H1 (cell line): ENCODE results near the gene HIPK1. TPM values are rescaled to one million over a fixed set of nuclear protein-coding genes. Genes with fewer than 3 reads are reported as not detected.

Experiments used
- CBX5 ChIP-seq: fragments of 300-800, 300-1000 bp; sonication (generic); IDR thresholded peaks from 2 replicates; pipeline ENCODE4 v1.7.1; 2016; ENCODE audit warnings: antibody characterized with exemption, low read length, low read depth
- CBX8 ChIP-seq: fragments of 300-800, 300-1000 bp; sonication (generic); IDR thresholded peaks from 2 replicates; pipeline ENCODE4 v1.7.1; 2016; ENCODE audit warnings: low read depth, low read length, borderline replicate concordance
- HDAC6 ChIP-seq: IDR thresholded peaks from one replicate; pipeline ENCODE4 v1.7.1; 2012; ENCODE audit warnings: low read depth, mild to moderate bottlenecking, inconsistent platforms, low read length, moderate library complexity
- YY1 ChIP-seq: IDR thresholded peaks from 2 replicates; pipeline ENCODE4 v1.6.1; 2011; ENCODE audit warnings: low read depth, mild to moderate bottlenecking, low read length
- polyA plus RNA-seq, 7 experiments: library from polyadenylated mRNA; depleted of rRNA in 3 of 7; stranded (reverse) in 5 of 7; unstranded in 2 of 7; fragments of >200 nt in 5 of 7; fragments of 200-250 nt in 2 of 7; gene quantifications; 1 replicate in 5 of 7; 2 replicates in 1 of 7; 4 replicates in 1 of 7; pipeline versions ENCODE4 v1.2.1 to v1.2.3, GENCODE V29; 2011 to 2013; ENCODE audit warnings: missing spikeins in 2 of 7, mixed read lengths in 2 of 7
- total RNA-seq: library from RNA; stranded (reverse); fragmentation: NEBNext Ultra II Directional; extraction: Animal tissue kit (Norgen Biotek cat#: 25700); gene quantifications from 2 replicates; pipeline ENCODE4 v1.2.1, GENCODE V29; 2021
- TF ChIP-seq, protein P1 (sequence below): fragments of 300-600 bp; sonication (generic); IDR thresholded peaks from 2 replicates; pipeline ENCODE4 v1.7.1; 2012; ENCODE audit warnings: low read length, moderate library complexity, mild to moderate bottlenecking, inconsistent platforms; ENCODE audit not compliant: insufficient replicate concordance

HIPK1 gene
- total and polyA plus RNA-seq, 2 of the 8 experiments (the other 6 are each of a cell fraction or from before 2014, with no cell fraction given), result 46.2 to 64.3 TPM

- TF ChIP-seq, protein P1, sequence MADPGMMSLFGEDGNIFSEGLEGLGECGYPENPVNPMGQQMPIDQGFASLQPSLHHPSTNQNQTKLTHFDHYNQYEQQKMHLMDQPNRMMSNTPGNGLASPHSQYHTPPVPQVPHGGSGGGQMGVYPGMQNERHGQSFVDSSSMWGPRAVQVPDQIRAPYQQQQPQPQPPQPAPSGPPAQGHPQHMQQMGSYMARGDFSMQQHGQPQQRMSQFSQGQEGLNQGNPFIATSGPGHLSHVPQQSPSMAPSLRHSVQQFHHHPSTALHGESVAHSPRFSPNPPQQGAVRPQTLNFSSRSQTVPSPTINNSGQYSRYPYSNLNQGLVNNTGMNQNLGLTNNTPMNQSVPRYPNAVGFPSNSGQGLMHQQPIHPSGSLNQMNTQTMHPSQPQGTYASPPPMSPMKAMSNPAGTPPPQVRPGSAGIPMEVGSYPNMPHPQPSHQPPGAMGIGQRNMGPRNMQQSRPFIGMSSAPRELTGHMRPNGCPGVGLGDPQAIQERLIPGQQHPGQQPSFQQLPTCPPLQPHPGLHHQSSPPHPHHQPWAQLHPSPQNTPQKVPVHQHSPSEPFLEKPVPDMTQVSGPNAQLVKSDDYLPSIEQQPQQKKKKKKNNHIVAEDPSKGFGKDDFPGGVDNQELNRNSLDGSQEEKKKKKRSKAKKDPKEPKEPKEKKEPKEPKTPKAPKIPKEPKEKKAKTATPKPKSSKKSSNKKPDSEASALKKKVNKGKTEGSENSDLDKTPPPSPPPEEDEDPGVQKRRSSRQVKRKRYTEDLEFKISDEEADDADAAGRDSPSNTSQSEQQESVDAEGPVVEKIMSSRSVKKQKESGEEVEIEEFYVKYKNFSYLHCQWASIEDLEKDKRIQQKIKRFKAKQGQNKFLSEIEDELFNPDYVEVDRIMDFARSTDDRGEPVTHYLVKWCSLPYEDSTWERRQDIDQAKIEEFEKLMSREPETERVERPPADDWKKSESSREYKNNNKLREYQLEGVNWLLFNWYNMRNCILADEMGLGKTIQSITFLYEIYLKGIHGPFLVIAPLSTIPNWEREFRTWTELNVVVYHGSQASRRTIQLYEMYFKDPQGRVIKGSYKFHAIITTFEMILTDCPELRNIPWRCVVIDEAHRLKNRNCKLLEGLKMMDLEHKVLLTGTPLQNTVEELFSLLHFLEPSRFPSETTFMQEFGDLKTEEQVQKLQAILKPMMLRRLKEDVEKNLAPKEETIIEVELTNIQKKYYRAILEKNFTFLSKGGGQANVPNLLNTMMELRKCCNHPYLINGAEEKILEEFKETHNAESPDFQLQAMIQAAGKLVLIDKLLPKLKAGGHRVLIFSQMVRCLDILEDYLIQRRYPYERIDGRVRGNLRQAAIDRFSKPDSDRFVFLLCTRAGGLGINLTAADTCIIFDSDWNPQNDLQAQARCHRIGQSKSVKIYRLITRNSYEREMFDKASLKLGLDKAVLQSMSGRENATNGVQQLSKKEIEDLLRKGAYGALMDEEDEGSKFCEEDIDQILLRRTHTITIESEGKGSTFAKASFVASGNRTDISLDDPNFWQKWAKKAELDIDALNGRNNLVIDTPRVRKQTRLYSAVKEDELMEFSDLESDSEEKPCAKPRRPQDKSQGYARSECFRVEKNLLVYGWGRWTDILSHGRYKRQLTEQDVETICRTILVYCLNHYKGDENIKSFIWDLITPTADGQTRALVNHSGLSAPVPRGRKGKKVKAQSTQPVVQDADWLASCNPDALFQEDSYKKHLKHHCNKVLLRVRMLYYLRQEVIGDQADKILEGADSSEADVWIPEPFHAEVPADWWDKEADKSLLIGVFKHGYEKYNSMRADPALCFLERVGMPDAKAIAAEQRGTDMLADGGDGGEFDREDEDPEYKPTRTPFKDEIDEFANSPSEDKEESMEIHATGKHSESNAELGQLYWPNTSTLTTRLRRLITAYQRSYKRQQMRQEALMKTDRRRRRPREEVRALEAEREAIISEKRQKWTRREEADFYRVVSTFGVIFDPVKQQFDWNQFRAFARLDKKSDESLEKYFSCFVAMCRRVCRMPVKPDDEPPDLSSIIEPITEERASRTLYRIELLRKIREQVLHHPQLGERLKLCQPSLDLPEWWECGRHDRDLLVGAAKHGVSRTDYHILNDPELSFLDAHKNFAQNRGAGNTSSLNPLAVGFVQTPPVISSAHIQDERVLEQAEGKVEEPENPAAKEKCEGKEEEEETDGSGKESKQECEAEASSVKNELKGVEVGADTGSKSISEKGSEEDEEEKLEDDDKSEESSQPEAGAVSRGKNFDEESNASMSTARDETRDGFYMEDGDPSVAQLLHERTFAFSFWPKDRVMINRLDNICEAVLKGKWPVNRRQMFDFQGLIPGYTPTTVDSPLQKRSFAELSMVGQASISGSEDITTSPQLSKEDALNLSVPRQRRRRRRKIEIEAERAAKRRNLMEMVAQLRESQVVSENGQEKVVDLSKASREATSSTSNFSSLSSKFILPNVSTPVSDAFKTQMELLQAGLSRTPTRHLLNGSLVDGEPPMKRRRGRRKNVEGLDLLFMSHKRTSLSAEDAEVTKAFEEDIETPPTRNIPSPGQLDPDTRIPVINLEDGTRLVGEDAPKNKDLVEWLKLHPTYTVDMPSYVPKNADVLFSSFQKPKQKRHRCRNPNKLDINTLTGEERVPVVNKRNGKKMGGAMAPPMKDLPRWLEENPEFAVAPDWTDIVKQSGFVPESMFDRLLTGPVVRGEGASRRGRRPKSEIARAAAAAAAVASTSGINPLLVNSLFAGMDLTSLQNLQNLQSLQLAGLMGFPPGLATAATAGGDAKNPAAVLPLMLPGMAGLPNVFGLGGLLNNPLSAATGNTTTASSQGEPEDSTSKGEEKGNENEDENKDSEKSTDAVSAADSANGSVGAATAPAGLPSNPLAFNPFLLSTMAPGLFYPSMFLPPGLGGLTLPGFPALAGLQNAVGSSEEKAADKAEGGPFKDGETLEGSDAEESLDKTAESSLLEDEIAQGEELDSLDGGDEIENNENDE, result no peak
- TF ChIP-seq YY1 (no peak), CBX8 (no peak), HDAC6 (no peak), CBX5 (no peak)
These were observed 11.6 kb upstream of the HIPK1 start (continued) for GRCh38 chr1:113917400-113918082.
